Measurements from ENCODE around the gene RPS6KA3.

Gene RPS6KA3

GRCh38 chrX:20101934-20102581 lies 164.7 kb downstream of the RPS6KA3 start:
- FAIRE-seq = no peak
- DNase-seq (ENCODE audit: low spot score) = no peak
